ENCODE data around the gene FRMD4A.

DNA sequence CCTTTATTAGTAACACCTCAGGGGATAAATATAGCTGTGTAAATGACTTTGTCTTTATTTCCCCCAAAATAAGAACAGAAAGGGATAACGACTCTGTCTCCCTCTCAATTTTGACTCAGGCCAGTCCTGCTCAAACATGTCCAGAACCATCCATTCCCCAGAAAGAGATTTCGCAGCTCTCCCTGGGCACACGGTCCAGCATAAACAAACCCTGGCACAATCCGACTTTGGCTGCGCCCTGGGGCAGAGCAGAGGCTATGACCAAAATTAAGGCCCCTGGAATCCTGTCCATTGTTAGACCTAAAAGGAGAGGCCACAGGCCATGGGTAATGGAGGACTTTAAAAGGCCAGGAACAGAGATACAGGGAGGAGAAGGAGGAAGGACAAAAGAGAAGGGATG, 644.8 kb downstream of the FRMD4A start:
- TF ChIP-seq, protein P1, sequence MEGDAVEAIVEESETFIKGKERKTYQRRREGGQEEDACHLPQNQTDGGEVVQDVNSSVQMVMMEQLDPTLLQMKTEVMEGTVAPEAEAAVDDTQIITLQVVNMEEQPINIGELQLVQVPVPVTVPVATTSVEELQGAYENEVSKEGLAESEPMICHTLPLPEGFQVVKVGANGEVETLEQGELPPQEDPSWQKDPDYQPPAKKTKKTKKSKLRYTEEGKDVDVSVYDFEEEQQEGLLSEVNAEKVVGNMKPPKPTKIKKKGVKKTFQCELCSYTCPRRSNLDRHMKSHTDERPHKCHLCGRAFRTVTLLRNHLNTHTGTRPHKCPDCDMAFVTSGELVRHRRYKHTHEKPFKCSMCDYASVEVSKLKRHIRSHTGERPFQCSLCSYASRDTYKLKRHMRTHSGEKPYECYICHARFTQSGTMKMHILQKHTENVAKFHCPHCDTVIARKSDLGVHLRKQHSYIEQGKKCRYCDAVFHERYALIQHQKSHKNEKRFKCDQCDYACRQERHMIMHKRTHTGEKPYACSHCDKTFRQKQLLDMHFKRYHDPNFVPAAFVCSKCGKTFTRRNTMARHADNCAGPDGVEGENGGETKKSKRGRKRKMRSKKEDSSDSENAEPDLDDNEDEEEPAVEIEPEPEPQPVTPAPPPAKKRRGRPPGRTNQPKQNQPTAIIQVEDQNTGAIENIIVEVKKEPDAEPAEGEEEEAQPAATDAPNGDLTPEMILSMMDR (IDR thresholded peaks at IDR 0.05), result no peak
- no peak for TF ChIP-seq POLR2A (IDR thresholded peaks at IDR 0.05)
